Caco-2 (cell line): ENCODE results near the gene HCN1. TPM values are rescaled to one million over a fixed set of nuclear protein-coding genes. Genes with fewer than 3 reads are reported as not detected.
"Not testable (repeated sequence)": the region's sequence is repeated elsewhere in the genome, so short reads cannot be mapped to it uniquely, and the experiment has no call there.

Experiments
- BruUV-seq: library from RNA; stranded (reverse); fragments of 400-500 nt; replicated peaks from 2 replicates; lab custom pipeline; 2021; lab: Mats Ljungman, UMichigan
- CTCF ChIA-PET: fragments of 300-600 bp; sonication (Branson Sonifier 250); formaldehyde crosslinking; loops from one replicate; lab custom pipeline; 2022; ENCODE audit warnings: antibody characterized with exemption; lab: Charles Lee
- POLR2A ChIA-PET: fragments of 300-600 bp; sonication (Branson Sonifier 250); formaldehyde crosslinking; loops from one replicate; lab custom pipeline; 2022; ENCODE audit warnings: antibody characterized with exemption; lab: Charles Lee
- DNase-seq, 2 experiments: peaks; one replicate each; pipeline versions ENCODE4 v3.0.0 to v3.0.0-alpha.2; 2020 to 2022
- H3K27me3 ChIP-seq: replicated peaks from 2 replicates; pipeline ENCODE4 v1.6.0; 2011; ENCODE audit warnings: low read length; ENCODE audit not compliant: control insufficient read depth, insufficient read depth
- H3K36me3 ChIP-seq: 2 replicates; pipeline ENCODE4 v1.5.1; 2011; ENCODE audit warnings: low read length; ENCODE audit not compliant: control insufficient read depth, insufficient read depth
- H3K4me1 ChIP-seq: fragments of 250-450 bp; sonication (Bioruptor Pico); 2 replicates; pipeline ENCODE4 v1.5.1; 2020; ENCODE audit warnings: mild to moderate bottlenecking
- H3K4me3 ChIP-seq: 2 replicates; pipeline ENCODE4 v1.5.1; 2011; ENCODE audit warnings: low read depth, mild to moderate bottlenecking, control low read depth, low read length
- H3K9me3 ChIP-seq: fragments of 250-450 bp; sonication (Bioruptor Pico); 2 replicates; pipeline ENCODE4 v1.5.1; 2020; ENCODE audit warnings: mild to moderate bottlenecking, moderate library complexity
- H3K27ac Mint-ChIP-seq: one replicate; pipeline ENCODE4 v1.8.0; 2022; ENCODE audit warnings: mixed read lengths; ENCODE audit not compliant: unreplicated experiment
- H3K27me3 Mint-ChIP-seq: one replicate; pipeline ENCODE4 v1.8.0; 2022; ENCODE audit warnings: mixed read lengths; ENCODE audit not compliant: insufficient read depth, unreplicated experiment
- H3K36me3 Mint-ChIP-seq: one replicate; pipeline ENCODE4 v1.8.0; 2022; ENCODE audit warnings: mild to moderate bottlenecking, mixed read lengths; ENCODE audit not compliant: insufficient read depth, unreplicated experiment
- H3K4me1 Mint-ChIP-seq: one replicate; pipeline ENCODE4 v1.8.0; 2022; ENCODE audit warnings: low read depth, mixed read lengths; ENCODE audit not compliant: unreplicated experiment
- H3K4me3 Mint-ChIP-seq: one replicate; pipeline ENCODE4 v1.8.0; 2022; ENCODE audit warnings: mild to moderate bottlenecking, moderate library complexity, mixed read lengths; ENCODE audit not compliant: unreplicated experiment
- H3K9me3 Mint-ChIP-seq: one replicate; pipeline ENCODE4 v1.8.0; 2022; ENCODE audit warnings: mixed read lengths; ENCODE audit not compliant: unreplicated experiment
- intact Hi-C: fragments of 100-400 bp; cut with micrococcal nuclease; formaldehyde crosslinking; loops from one replicate; pipeline ENCODE4 v1.10.0; 2022; ENCODE audit not compliant: unreplicated experiment
- total RNA-seq: library from RNA; stranded (reverse); gene quantifications from 2 replicates; pipeline ENCODE4 v1.2.3, GENCODE V29; 2022
- TF ChIP-seq, protein P1 (sequence below), 2 experiments: fragments of 200-600 bp in 1 of 2; IDR thresholded peaks; 1 replicate in 1 of 2; 2 replicates in 1 of 2; pipeline versions ENCODE4 v1.5.1 to v1.8.0; 2011 to 2022; ENCODE audit warnings: antibody characterized with exemption in 1 of 2, control low read depth in 1 of 2, inconsistent platforms in 1 of 2, low read depth in 1 of 2, low read length in 1 of 2, mild to moderate bottlenecking in 1 of 2, moderate library complexity in 1 of 2; ENCODE audit not compliant: insufficient read depth in 1 of 2, severe bottlenecking in 1 of 2, unreplicated experiment in 1 of 2

The HCN1 gene
- total RNA-seq, 1 experiment from 2014 or later: not detected

DNA sequence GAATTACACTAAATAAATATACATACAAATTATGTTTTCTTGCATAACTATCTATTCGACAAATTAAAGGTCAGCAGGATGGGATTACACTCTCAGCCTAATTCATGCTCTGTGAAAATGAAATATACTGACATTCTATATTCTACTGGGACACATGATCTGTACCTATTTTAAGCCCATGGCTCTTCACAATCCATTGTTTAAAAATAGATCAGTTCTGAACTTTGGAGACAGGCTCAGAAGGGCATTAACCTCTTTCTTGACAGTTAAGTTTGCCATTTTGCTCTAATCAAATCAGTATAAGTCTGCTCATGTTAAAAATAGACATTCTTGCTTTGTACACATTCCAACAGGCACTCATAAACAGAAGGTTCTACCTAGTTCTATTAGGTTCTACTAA is 361.2 kb downstream of the HCN1 start:
- Histone ChIP-seq H3K4me3 (no peak overlapping the region), H3K36me3 (no peaks in the 10 kb centered on the region), H3K4me1 (no peaks in the 10 kb centered on the region), H3K9me3 (no peaks in the 10 kb centered on the region), H3K27me3 (no peaks in the 10 kb centered on the region)
- H3K4me3 Mint-ChIP-seq: no peak overlapping the region
- intact Hi-C loops: no loop called here
- TF ChIP-seq, protein P1, sequence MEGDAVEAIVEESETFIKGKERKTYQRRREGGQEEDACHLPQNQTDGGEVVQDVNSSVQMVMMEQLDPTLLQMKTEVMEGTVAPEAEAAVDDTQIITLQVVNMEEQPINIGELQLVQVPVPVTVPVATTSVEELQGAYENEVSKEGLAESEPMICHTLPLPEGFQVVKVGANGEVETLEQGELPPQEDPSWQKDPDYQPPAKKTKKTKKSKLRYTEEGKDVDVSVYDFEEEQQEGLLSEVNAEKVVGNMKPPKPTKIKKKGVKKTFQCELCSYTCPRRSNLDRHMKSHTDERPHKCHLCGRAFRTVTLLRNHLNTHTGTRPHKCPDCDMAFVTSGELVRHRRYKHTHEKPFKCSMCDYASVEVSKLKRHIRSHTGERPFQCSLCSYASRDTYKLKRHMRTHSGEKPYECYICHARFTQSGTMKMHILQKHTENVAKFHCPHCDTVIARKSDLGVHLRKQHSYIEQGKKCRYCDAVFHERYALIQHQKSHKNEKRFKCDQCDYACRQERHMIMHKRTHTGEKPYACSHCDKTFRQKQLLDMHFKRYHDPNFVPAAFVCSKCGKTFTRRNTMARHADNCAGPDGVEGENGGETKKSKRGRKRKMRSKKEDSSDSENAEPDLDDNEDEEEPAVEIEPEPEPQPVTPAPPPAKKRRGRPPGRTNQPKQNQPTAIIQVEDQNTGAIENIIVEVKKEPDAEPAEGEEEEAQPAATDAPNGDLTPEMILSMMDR (IDR thresholded peaks at IDR 0.05; ENCODE audit: insufficient read depth in 1 of 2, low read depth in 1 of 2, low read length in 1 of 2, severe bottlenecking in 1 of 2, unreplicated experiment in 1 of 2): no peak
- no peaks in the 10 kb centered on the region for H3K36me3 Mint-ChIP-seq
- no peaks in the 10 kb centered on the region for H3K9me3 Mint-ChIP-seq
- POLR2A ChIA-PET: no interaction called here
- BruUV-seq: no TSS peak
- no peak overlapping the region for H3K27ac Mint-ChIP-seq
- DNase-seq: no peak
- CTCF ChIA-PET: no interaction called here
- H3K4me1 Mint-ChIP-seq: no peaks in the 10 kb centered on the region
- no peaks in the 10 kb centered on the region for H3K27me3 Mint-ChIP-seq

DNA sequence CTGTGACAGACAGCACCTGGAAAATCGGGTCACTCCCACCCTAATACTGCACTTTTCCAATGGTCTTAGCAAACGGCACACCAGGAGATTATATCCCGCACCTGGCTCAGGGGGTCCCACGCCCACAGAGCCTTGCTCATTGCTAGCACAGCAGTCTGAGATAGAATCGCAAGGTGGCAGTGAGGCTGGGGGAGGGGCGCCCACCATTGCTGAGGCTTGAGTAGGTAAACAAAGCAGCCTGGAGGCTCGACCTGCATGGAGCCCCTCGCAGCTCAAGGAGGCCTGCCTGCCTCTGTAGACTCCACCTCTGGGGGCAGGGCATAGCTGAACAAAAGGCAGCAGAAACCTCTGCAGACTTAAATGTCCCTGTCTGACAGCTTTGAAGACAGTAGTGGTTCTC is 383.6 kb downstream of the HCN1 start:
- H3K4me1 Mint-ChIP-seq, H3K27me3 ChIP-seq, H3K27ac Mint-ChIP-seq, H3K9me3 ChIP-seq, H3K36me3 ChIP-seq, DNase-seq, H3K4me1 ChIP-seq, POLR2A ChIA-PET, H3K4me3 ChIP-seq, BruUV-seq, H3K9me3 Mint-ChIP-seq, H3K27me3 Mint-ChIP-seq, CTCF ChIA-PET, H3K36me3 Mint-ChIP-seq, H3K4me3 Mint-ChIP-seq, intact Hi-C loops: not testable (repeated sequence)

DNA sequence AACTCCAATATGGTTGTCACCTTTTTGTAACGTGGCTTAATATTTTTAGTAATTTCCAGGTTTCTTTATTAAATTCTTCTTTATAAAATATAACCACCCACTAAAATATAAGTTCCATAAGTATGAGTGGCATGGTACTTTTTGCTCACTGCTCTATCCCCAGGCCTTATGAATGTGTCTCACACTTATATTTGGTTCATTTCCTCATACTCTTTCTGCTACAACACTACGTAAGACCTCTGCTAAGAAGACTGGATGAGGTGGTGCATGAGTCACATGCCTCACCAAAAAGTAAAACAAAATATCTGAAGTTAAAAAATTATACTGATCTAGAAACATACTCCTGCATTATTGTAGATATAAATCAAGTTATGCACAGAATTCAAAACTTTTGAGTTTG is 400.9 kb downstream of the HCN1 start:
- POLR2A ChIA-PET: no interaction called here
- intact Hi-C loops: no loop called here
- peaks cover 9% of the 10 kb centered on the region; the same call in 1 of the 2 replicates for H3K9me3 ChIP-seq
- CTCF ChIA-PET: no interaction called here
- H3K27me3 Mint-ChIP-seq: no peaks in the 10 kb centered on the region
- H3K27ac Mint-ChIP-seq: no peak overlapping the region
- H3K36me3 ChIP-seq: no peaks in the 10 kb centered on the region
- H3K4me1 ChIP-seq: no peaks in the 10 kb centered on the region
- TF ChIP-seq, protein P1 (IDR thresholded peaks at IDR 0.05; ENCODE audit: insufficient read depth in 1 of 2, low read depth in 1 of 2, low read length in 1 of 2, severe bottlenecking in 1 of 2, unreplicated experiment in 1 of 2): no peak
- no peaks in the 10 kb centered on the region for H3K36me3 Mint-ChIP-seq
- no TSS peak for BruUV-seq
- H3K27me3 ChIP-seq: no peaks in the 10 kb centered on the region
- no peaks in the 10 kb centered on the region for H3K4me1 Mint-ChIP-seq
- H3K9me3 Mint-ChIP-seq: peaks cover 1% of the 10 kb centered on the region
- DNase-seq: no peak
- no peak overlapping the region for H3K4me3 Mint-ChIP-seq
- H3K4me3 ChIP-seq: no peak overlapping the region

DNA sequence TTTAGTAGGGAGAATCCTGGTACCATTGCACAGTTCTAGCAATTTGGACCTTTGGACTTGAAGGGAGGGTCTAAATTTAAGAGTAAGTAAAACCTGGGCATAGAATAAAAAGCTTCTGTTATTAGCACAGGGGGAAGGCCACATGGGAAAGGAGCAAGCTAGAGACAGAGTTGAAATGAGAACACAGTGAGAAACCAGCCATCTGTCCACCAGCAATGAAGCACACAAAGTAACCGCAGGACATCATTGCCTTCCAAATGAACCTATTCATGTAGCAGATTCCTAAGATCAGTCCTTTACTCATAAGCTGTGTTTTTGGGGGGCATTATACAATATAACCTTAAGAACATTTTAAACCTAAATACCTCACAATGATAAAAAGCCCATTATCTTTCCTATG is 407.4 kb downstream of the HCN1 start:
- Mint-ChIP-seq H3K27ac (no peak overlapping the region), H3K4me1 (no peaks in the 10 kb centered on the region), H3K9me3 (no peaks in the 10 kb centered on the region), H3K4me3 (no peak overlapping the region), H3K27me3 (no peaks in the 10 kb centered on the region), H3K36me3 (no peaks in the 10 kb centered on the region)
- ChIA-PET POLR2A (no interaction called here), CTCF (no interaction called here)
- Histone ChIP-seq H3K9me3 (no peaks in the 10 kb centered on the region), H3K4me3 (no peak overlapping the region), H3K27me3 (no peaks in the 10 kb centered on the region), H3K36me3 (no peaks in the 10 kb centered on the region), H3K4me1 (no peaks in the 10 kb centered on the region)
- intact Hi-C loops: no loop called here
- TF ChIP-seq, protein P1 (IDR thresholded peaks at IDR 0.05; ENCODE audit: insufficient read depth in 1 of 2, low read depth in 1 of 2, low read length in 1 of 2, severe bottlenecking in 1 of 2, unreplicated experiment in 1 of 2): no peak
- no peak for DNase-seq
- no TSS peak for BruUV-seq
